Mesenchymal stem cell (in vitro differentiated cells and primary cell): ENCODE results near the gene VPS37B.

Experiments used
- DNase-seq: peaks from one replicate; pipeline ENCODE4 v3.0.0-alpha.2; 2013
- H2AFZ ChIP-seq: one replicate; pipeline ENCODE4 v1.6.1; 2013; ENCODE audit warnings: low read depth, mild to moderate bottlenecking, control low read depth, inconsistent platforms, low read length, moderate library complexity
- H2AK5ac ChIP-seq: 2 replicates; pipeline ENCODE4 v1.6.1; 2013; ENCODE audit warnings: low read length, moderate library complexity, mild to moderate bottlenecking, inconsistent platforms; ENCODE audit not compliant: severe bottlenecking
- H2BK120ac ChIP-seq: one replicate; pipeline ENCODE4 v1.6.1; 2013; ENCODE audit warnings: low read depth, mild to moderate bottlenecking, inconsistent platforms, low read length, moderate library complexity
- H2BK12ac ChIP-seq, 2 experiments: one replicate each; pipeline ENCODE4 v1.6.1; 2013; ENCODE audit warnings: inconsistent platforms in 2 of 2, low read length in 2 of 2, mild to moderate bottlenecking in 2 of 2, moderate library complexity in 2 of 2, control low read depth in 1 of 2
- H2BK15ac ChIP-seq: one replicate; pipeline ENCODE4 v1.6.1; 2013; ENCODE audit warnings: mild to moderate bottlenecking, low read depth, inconsistent platforms; ENCODE audit not compliant: poor library complexity, severe bottlenecking
- H2BK5ac ChIP-seq: 2 replicates; pipeline ENCODE4 v1.6.1; 2013; ENCODE audit warnings: low read depth, mild to moderate bottlenecking, low read length, control low read depth, inconsistent platforms; ENCODE audit not compliant: poor library complexity, severe bottlenecking
- H3K14ac ChIP-seq, 2 experiments: one replicate each; pipeline ENCODE4 v1.6.1; 2013; ENCODE audit warnings: inconsistent platforms in 2 of 2, low read length in 2 of 2, control low read depth in 1 of 2, mild to moderate bottlenecking in 1 of 2, moderate library complexity in 1 of 2
- H3K18ac ChIP-seq, 2 experiments: one replicate each; pipeline ENCODE4 v1.6.1; 2013; ENCODE audit warnings: inconsistent platforms in 2 of 2, low read length in 2 of 2, control low read depth in 1 of 2, low read depth in 1 of 2, mild to moderate bottlenecking in 1 of 2
- H3K23ac ChIP-seq, 2 experiments: one replicate each; pipeline ENCODE4 v1.6.1; 2013; ENCODE audit warnings: inconsistent platforms in 2 of 2, low read length in 2 of 2, mild to moderate bottlenecking in 2 of 2, moderate library complexity in 2 of 2, control low read depth in 1 of 2
- H3K27ac ChIP-seq: 2 replicates; pipeline ENCODE4 v1.5.1; 2013; ENCODE audit warnings: mild to moderate bottlenecking, moderate library complexity, low read length, control low read depth, inconsistent platforms; ENCODE audit not compliant: poor library complexity, severe bottlenecking
- H3K27me3 ChIP-seq, 2 experiments: 2 replicates each; pipeline versions ENCODE4 v1.6.1 to v1.7.0; 2013; ENCODE audit warnings: low read length in 2 of 2, mild to moderate bottlenecking in 2 of 2, moderate library complexity in 2 of 2, control low read depth in 1 of 2, inconsistent platforms in 1 of 2; ENCODE audit not compliant: control insufficient read depth in 1 of 2, insufficient read depth in 1 of 2
- H3K36me3 ChIP-seq, 2 experiments: 2 replicates each; pipeline versions ENCODE4 v1.6.1 to v1.7.0; 2013; ENCODE audit warnings: low read length in 2 of 2, control low read depth in 1 of 2, inconsistent platforms in 1 of 2, low read depth in 1 of 2, mild to moderate bottlenecking in 1 of 2; ENCODE audit not compliant: insufficient read depth in 2 of 2, control insufficient read depth in 1 of 2
- H3K4ac ChIP-seq, 2 experiments: one replicate each; pipeline ENCODE4 v1.6.1; 2013; ENCODE audit warnings: inconsistent platforms in 2 of 2, low read length in 2 of 2, mild to moderate bottlenecking in 2 of 2, moderate library complexity in 2 of 2, control low read depth in 1 of 2, low read depth in 1 of 2
- H3K4me1 ChIP-seq: 2 replicates; pipeline ENCODE4 v1.6.1; 2013; ENCODE audit warnings: low read depth, low read length, control low read depth; ENCODE audit not compliant: control insufficient read depth, insufficient read depth
- H3K4me2 ChIP-seq: 2 replicates; pipeline ENCODE4 v1.6.1; 2013; ENCODE audit warnings: low read length, mild to moderate bottlenecking, inconsistent platforms; ENCODE audit not compliant: poor library complexity, severe bottlenecking
- H3K4me3 ChIP-seq, 2 experiments: 2 replicates each; pipeline versions ENCODE4 v1.5.1 to v1.7.0; 2013; ENCODE audit warnings: low read length in 2 of 2, mild to moderate bottlenecking in 2 of 2, control low read depth in 1 of 2, low read depth in 1 of 2; ENCODE audit not compliant: insufficient read depth in 1 of 2
- H3K79me1 ChIP-seq: replicated peaks from 2 replicates; pipeline ENCODE4 v1.6.1; 2013; ENCODE audit warnings: mild to moderate bottlenecking, control low read depth, low read length, inconsistent platforms; ENCODE audit not compliant: poor library complexity, severe bottlenecking
- H3K9ac ChIP-seq: 2 replicates; pipeline ENCODE4 v1.7.0; 2013; ENCODE audit warnings: mild to moderate bottlenecking, low read length, moderate library complexity
- H3K9me3 ChIP-seq: 2 replicates; pipeline ENCODE4 v1.7.0; 2013; ENCODE audit warnings: mild to moderate bottlenecking, low read length; ENCODE audit not compliant: control insufficient read depth
- H4K8ac ChIP-seq: one replicate; pipeline ENCODE4 v1.6.1; 2013; ENCODE audit warnings: inconsistent platforms, mild to moderate bottlenecking, low read length, moderate library complexity
- H4K91ac ChIP-seq: one replicate; pipeline ENCODE4 v1.6.1; 2013; ENCODE audit warnings: mild to moderate bottlenecking, low read length, inconsistent platforms
- WGBS: methylation state at CpG from one replicate; pipeline ENCODE4 v1.1.7; 2013; ENCODE audit warnings: mixed read lengths; 5-methylcytosine and 5-hydroxymethylcytosine counted together

VPS37B gene

GRCh38 chr12:122845041-122845864 lies 50.7 kb downstream of the VPS37B start:
- Histone ChIP-seq H4K91ac (no peak overlapping the region), H2BK120ac (no peak overlapping the region), H2BK5ac (no peak overlapping the region), H3K4me1 (peaks cover 48% of the 10 kb centered on the region), H3K9me3 (no peaks in the 10 kb centered on the region), H3K4me2 (no peak overlapping the region), H3K36me3 (peaks cover 0 to 60% of the 10 kb centered on the region in 2 experiments), H3K27ac (no peak overlapping the region), H3K14ac (no peak overlapping the region), H3K23ac (no peak overlapping the region), H2AFZ (no peak overlapping the region), H3K4ac (no peak overlapping the region), H3K18ac (no peak overlapping the region), H3K79me1 (peaks cover 60% of the 10 kb centered on the region), H3K27me3 (no peaks in the 10 kb centered on the region), H2BK15ac (no peak overlapping the region), H2BK12ac (no peak overlapping the region), H2AK5ac (no peak overlapping the region), H3K9ac (no peak overlapping the region), H3K4me3 (no peak overlapping the region), H4K8ac (no peak overlapping the region)
- WGBS: 90% methylated on average over 30 of the region's 30 CpGs
- DNase-seq: no peak

GRCh38 chr12:122844366-122844971 lies 51.5 kb downstream of the VPS37B start:
- peaks cover 0 to 59% of the 10 kb centered on the region in 2 experiments for H3K36me3 ChIP-seq
- H2AK5ac ChIP-seq: no peak overlapping the region
- no peak overlapping the region for H3K4me3 ChIP-seq
- H3K23ac ChIP-seq: no peak overlapping the region
- H3K4me2 ChIP-seq: no peak overlapping the region
- no peak overlapping the region for H2BK12ac ChIP-seq
- no peak overlapping the region for H3K27ac ChIP-seq
- 94% methylated on average over 8 of the region's 8 CpGs for WGBS
- no peak overlapping the region for H2BK5ac ChIP-seq
- H3K79me1 ChIP-seq: peaks cover 61% of the 10 kb centered on the region
- no peak overlapping the region for H2BK15ac ChIP-seq
- no peak overlapping the region for H4K8ac ChIP-seq
- no peak overlapping the region for H2AFZ ChIP-seq
- H2BK120ac ChIP-seq: no peak overlapping the region
- H3K18ac ChIP-seq: no peak overlapping the region
- no peak overlapping the region for H3K4ac ChIP-seq
- H3K14ac ChIP-seq: no peak overlapping the region
- H3K9ac ChIP-seq: no peak overlapping the region
- no peaks in the 10 kb centered on the region for H3K27me3 ChIP-seq
- no peak overlapping the region for H4K91ac ChIP-seq
- DNase-seq: no peak
- no peaks in the 10 kb centered on the region for H3K9me3 ChIP-seq
- H3K4me1 ChIP-seq: peaks cover 53% of the 10 kb centered on the region

- H2AFZ ChIP-seq: no peak overlapping the region
- no peak overlapping the region for H4K91ac ChIP-seq
- peaks cover 55% of the 10 kb centered on the region for H3K79me1 ChIP-seq
- H2BK120ac ChIP-seq: no peak overlapping the region
- no peak overlapping the region for H3K4ac ChIP-seq
- H3K27ac ChIP-seq: no peak overlapping the region
- peaks cover 53% of the 10 kb centered on the region for H3K4me1 ChIP-seq
- WGBS: 98% methylated on average over 7 of the region's 8 CpGs
- no peak for DNase-seq
- no peaks in the 10 kb centered on the region for H3K9me3 ChIP-seq
- H3K14ac ChIP-seq: no peak overlapping the region
- H4K8ac ChIP-seq: no peak overlapping the region
- no peak overlapping the region for H2BK5ac ChIP-seq
- H2BK15ac ChIP-seq: no peak overlapping the region
- no peak overlapping the region for H2AK5ac ChIP-seq
- no peak overlapping the region for H3K23ac ChIP-seq
- no peak overlapping the region for H2BK12ac ChIP-seq
- no peak overlapping the region for H3K4me3 ChIP-seq
- no peaks in the 10 kb centered on the region for H3K27me3 ChIP-seq
- H3K36me3 ChIP-seq: peaks cover 0 to 52% of the 10 kb centered on the region in 2 experiments
- H3K18ac ChIP-seq: no peak overlapping the region
- no peak overlapping the region for H3K9ac ChIP-seq
- no peak overlapping the region for H3K4me2 ChIP-seq
Measured at GRCh38 chr12:122843455-122843854, 52.5 kb downstream of the VPS37B start.
